Measurements from ENCODE around the gene PSMD6. TPM values are rescaled to one million over a fixed set of nuclear protein-coding genes. Genes with fewer than 3 reads are reported as not detected.

PSMD6 gene
- total and polyA plus RNA-seq, 10 donors = 49.0 to 75.8 (median 59.6) TPM

- H3K4me1 ChIP-seq = peaks cover 21 to 100% (median 71%) of the 10 kb centered on the region in 6 donors
- peak overlapping the region in 6 of 8 donors; percentile 58 to 85 (median 70) for H3K27ac ChIP-seq
- WGBS, 5 donors = 53 to 79% (median 74%) methylated on average over 2 of the region's 2 CpGs
- peaks cover under 1 to 41% (median 18%) of the 10 kb centered on the region in 6 donors for H3K36me3 ChIP-seq
- TF ChIP-seq, protein P1, sequence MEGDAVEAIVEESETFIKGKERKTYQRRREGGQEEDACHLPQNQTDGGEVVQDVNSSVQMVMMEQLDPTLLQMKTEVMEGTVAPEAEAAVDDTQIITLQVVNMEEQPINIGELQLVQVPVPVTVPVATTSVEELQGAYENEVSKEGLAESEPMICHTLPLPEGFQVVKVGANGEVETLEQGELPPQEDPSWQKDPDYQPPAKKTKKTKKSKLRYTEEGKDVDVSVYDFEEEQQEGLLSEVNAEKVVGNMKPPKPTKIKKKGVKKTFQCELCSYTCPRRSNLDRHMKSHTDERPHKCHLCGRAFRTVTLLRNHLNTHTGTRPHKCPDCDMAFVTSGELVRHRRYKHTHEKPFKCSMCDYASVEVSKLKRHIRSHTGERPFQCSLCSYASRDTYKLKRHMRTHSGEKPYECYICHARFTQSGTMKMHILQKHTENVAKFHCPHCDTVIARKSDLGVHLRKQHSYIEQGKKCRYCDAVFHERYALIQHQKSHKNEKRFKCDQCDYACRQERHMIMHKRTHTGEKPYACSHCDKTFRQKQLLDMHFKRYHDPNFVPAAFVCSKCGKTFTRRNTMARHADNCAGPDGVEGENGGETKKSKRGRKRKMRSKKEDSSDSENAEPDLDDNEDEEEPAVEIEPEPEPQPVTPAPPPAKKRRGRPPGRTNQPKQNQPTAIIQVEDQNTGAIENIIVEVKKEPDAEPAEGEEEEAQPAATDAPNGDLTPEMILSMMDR (IDR thresholded peaks at IDR 0.05 in 8 of 11, conservative IDR thresholded peaks at IDR 0.05 in 3 of 11) = no peak
- TF ChIP-seq POLR2A (IDR thresholded peaks at IDR 0.05) (no peak), POLR2AphosphoS5 (IDR thresholded peaks at IDR 0.05) (no peak)
- no peaks in the 10 kb centered on the region for H3K27me3 ChIP-seq (replicated peaks in 1 of 7)
- H3K4me3 ChIP-seq = peak overlapping the region in 1 of 8 donors; percentile 34
- DNase-seq = no peak
- no peaks in the 10 kb centered on the region for H3K9me3 ChIP-seq
- intact Hi-C loops (cut with DNase I; ENCODE audit: low total_unique reads) = no loop called here
Measured at GRCh38 chr3:63976872-63977200, 46.5 kb downstream of the PSMD6 start.

DNA sequence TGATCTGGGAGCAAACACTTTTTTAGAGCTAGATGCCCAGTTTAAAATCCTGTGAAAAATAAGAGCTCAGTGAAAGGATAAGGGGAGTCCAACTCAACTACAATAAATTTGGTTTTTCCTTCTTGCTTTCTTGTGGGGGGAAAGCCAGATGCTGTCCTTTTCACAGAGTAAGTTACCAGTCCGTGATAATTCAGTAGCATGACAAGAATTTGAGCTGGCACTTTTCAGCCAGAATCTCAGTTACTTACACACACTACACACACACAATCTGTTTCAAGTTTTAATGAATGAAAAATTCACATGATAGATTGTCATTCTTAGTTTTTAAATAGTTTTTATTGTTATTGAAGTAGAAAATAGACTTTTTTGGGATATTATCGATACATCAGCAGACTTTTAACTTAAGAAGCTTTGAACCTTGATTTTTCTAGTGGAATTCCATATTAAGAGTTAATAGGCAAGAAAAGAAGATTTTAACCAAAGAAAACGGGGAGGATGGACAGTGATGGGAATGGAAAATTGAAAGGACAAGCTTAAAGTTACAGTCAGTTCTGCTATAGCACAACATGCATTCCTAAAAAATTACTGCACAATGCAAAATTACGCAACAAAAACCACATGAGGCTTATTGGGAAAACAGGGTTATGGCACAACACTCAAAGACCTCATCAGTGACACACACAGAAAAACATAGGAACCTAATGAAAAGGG is 47.0 kb downstream of the PSMD6 start:
- WGBS, 5 donors = 72 to 87% (median 78%) methylated on average over 4 of the region's 4 CpGs
- Histone ChIP-seq H3K4me1 (peaks cover 21 to 100% (median 76%) of the 10 kb centered on the region in 6 donors), H3K27me3 (replicated peaks in 1 of 7) (no peaks in the 10 kb centered on the region), H3K9me3 (no peaks in the 10 kb centered on the region), H3K36me3 (peaks cover 0 to 36% (median 16%) of the 10 kb centered on the region in 6 donors), H3K27ac (peak overlapping the region in 6 of 8 donors; percentile 58 to 85 (median 70)), H3K4me3 (peak overlapping the region in 1 of 8 donors; percentile 34)
- TF ChIP-seq POLR2A (IDR thresholded peaks at IDR 0.05) (no peak), POLR2AphosphoS5 (IDR thresholded peaks at IDR 0.05) (peak in 1 of 3 donors; percentile 54)
- no peak for DNase-seq
- intact Hi-C loops (cut with DNase I; ENCODE audit: low total_unique reads) = no loop called here

DNA sequence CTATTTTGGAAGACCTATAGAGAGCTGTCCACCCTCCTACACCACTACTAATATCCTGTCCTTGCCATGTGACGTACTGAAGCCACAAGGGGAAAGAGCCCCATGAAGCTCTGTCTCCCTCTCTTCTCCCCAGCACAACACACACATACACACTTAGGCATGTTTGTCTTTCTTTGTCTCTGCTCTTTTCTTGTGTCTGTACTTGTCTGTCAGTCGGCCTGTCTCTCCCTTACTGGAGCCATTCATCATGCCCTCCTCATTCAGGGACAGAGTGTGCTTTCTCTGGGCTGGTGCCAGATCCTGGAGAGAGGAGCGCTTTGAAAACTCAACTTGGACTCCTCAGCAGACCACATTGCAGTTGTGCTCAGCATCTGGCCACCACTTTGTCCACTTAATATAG is 47.6 kb downstream of the PSMD6 start:
- Histone ChIP-seq H3K36me3 (peaks cover 0 to 30% (median 10%) of the 10 kb centered on the region in 6 donors), H3K27ac (peak overlapping the region in 4 of 8 donors; percentile 59 to 85 (median 82)), H3K27me3 (replicated peaks in 1 of 7) (no peaks in the 10 kb centered on the region), H3K4me3 (peak overlapping the region in 1 of 8 donors; percentile 34), H3K4me1 (peaks cover 24 to 100% (median 79%) of the 10 kb centered on the region in 6 donors), H3K9me3 (no peaks in the 10 kb centered on the region)
- no peak for DNase-seq
- TF ChIP-seq, protein P1 (IDR thresholded peaks at IDR 0.05 in 8 of 11, conservative IDR thresholded peaks at IDR 0.05 in 3 of 11) = no peak
- peak in 1 of 3 donors; percentile 35 for TF ChIP-seq POLR2AphosphoS5 (IDR thresholded peaks at IDR 0.05)
- 56 to 74% (median 60%) methylated on average over 3 of the region's 3 CpGs for WGBS, 5 donors
- intact Hi-C loops (cut with DNase I; ENCODE audit: low total_unique reads) = no loop called here

DNA sequence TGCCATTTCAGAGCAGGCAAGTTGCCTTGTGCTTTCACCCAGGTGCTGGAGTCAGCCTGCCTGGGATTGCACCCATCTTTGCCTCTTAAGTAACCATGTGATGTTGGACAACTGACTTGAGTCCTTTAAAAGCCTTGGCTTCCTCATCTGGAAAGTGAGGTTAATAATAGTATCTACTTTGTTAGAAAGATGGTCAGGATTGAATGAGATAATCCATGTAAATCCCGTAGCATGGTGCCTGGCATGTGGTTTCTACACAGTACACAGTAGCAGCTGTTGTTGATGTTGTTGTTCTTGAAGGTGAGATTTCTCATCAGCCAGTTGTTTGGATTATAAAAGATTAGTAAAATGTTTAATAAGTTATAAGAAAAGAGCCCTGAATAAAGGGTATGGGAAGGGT is 48.8 kb downstream of the PSMD6 start:
- no peak for DNase-seq
- Histone ChIP-seq H3K27me3 (replicated peaks in 1 of 7) (no peaks in the 10 kb centered on the region), H3K9me3 (no peaks in the 10 kb centered on the region), H3K4me1 (peaks cover 33 to 100% (median 82%) of the 10 kb centered on the region in 6 donors), H3K4me3 (no peak overlapping the region), H3K27ac (peak overlapping the region in 1 of 8 donors; percentile 12), H3K36me3 (peaks cover 0 to 18% (median 5%) of the 10 kb centered on the region in 6 donors)
- intact Hi-C loops (cut with DNase I; ENCODE audit: low total_unique reads) = no loop called here
- no peak for TF ChIP-seq POLR2AphosphoS5 (IDR thresholded peaks at IDR 0.05)
- TF ChIP-seq POLR2A (IDR thresholded peaks at IDR 0.05) = no peak
- TF ChIP-seq, protein P1 (IDR thresholded peaks at IDR 0.05 in 8 of 11, conservative IDR thresholded peaks at IDR 0.05 in 3 of 11) = no peak
- 86 to 100% (median 90%) methylated on average over 1 of the region's 1 CpG for WGBS, 5 donors

Measured in spleen (tissue), 11 donors.